ENCODE measurements around the gene NOX5.
A peak's percentile ranks its signal among the peaks of the same experiment; 100 is the strongest.
"Not testable (repeated sequence)": the region's sequence is repeated elsewhere in the genome, so short reads cannot be mapped to it uniquely, and the experiment has no call there.

The NOX5 gene

GRCh38 chr15:69014454-69014853 lies at the start of gene NOX5:
NOX5 (plus strand) TSS chr15:69014695; CDS start chr15:69014736, 41 bp downstream.
- DNase-seq, result no peak

- no peak for DNase-seq
These were observed 47.5 kb upstream of the NOX5 start for GRCh38 chr15:68966996-68967395.

- no peak for DNase-seq
These were observed 46.5 kb upstream of the NOX5 start for GRCh38 chr15:68967948-68968347.

- DNase-seq, result no peak
These were observed 45.2 kb upstream of the NOX5 start for GRCh38 chr15:68969298-68969697.

GRCh38 chr15:68972201-68973065 lies 42.1 kb upstream of the NOX5 start:
- DNase-seq, result no peak

GRCh38 chr15:68975651-68976160 lies 38.8 kb upstream of the NOX5 start:
- not testable (repeated sequence) for DNase-seq

- not testable (repeated sequence) for DNase-seq
These were observed 37.1 kb upstream of the NOX5 start for GRCh38 chr15:68977426-68977825.

- no peak for DNase-seq
These were observed 35.5 kb upstream of the NOX5 start for GRCh38 chr15:68979006-68979405.

GRCh38 chr15:68979816-68980215 lies 34.7 kb upstream of the NOX5 start:
- no peak for DNase-seq

GRCh38 chr15:68980786-68981185 lies 33.7 kb upstream of the NOX5 start:
- DNase-seq, result no peak

GRCh38 chr15:68981941-68982340 lies 32.6 kb upstream of the NOX5 start:
- DNase-seq, result no peak

- DNase-seq, result no peak
These were observed 31.4 kb upstream of the NOX5 start for GRCh38 chr15:68982976-68983563.

GRCh38 chr15:68983961-68984481 lies 30.5 kb upstream of the NOX5 start:
- no peak for DNase-seq

- no peak for DNase-seq
These were observed 29.9 kb upstream of the NOX5 start for GRCh38 chr15:68984586-68984985.

GRCh38 chr15:68985361-68985891 lies 29.1 kb upstream of the NOX5 start:
- no peak for DNase-seq

- peak in 1 of 2 experiments; percentile 15 for DNase-seq
These were observed 28.2 kb upstream of the NOX5 start for GRCh38 chr15:68986322-68986721.

- DNase-seq, result no peak
These were observed 27.4 kb upstream of the NOX5 start for GRCh38 chr15:68987120-68987519.

GRCh38 chr15:68987676-68988075 lies 26.8 kb upstream of the NOX5 start:
- DNase-seq, result no peak

GRCh38 chr15:68989541-68990230 lies 24.8 kb upstream of the NOX5 start:
- DNase-seq, result no peak

- DNase-seq, result no peak
These were observed 24.1 kb upstream of the NOX5 start for GRCh38 chr15:68990231-68990991.

- DNase-seq, result no peak
These were observed 23.4 kb upstream of the NOX5 start for GRCh38 chr15:68990992-68991500.

GRCh38 chr15:68991723-68992122 lies 22.8 kb upstream of the NOX5 start:
- DNase-seq, result no peak
